GM23248 (cell line): ENCODE data around the gene TOR2A.

ENCODE experiments used
- EZH2 ChIP-seq: fragments of 200-600 bp; sonication (generic); IDR thresholded peaks from 2 replicates; pipeline ENCODE4 v1.6.1; 2018; ENCODE audit warnings: antibody characterized with exemption, mild to moderate bottlenecking; ENCODE audit not compliant: insufficient read depth, poor library complexity, severe bottlenecking
- EZH2phosphoT487 ChIP-seq: fragments of 200-600 bp; sonication (generic); IDR thresholded peaks from 2 replicates; pipeline ENCODE4 v1.6.1; 2018; ENCODE audit warnings: antibody characterized with exemption, moderate library complexity, mild to moderate bottlenecking, low read depth; ENCODE audit not compliant: insufficient read depth

DNA sequence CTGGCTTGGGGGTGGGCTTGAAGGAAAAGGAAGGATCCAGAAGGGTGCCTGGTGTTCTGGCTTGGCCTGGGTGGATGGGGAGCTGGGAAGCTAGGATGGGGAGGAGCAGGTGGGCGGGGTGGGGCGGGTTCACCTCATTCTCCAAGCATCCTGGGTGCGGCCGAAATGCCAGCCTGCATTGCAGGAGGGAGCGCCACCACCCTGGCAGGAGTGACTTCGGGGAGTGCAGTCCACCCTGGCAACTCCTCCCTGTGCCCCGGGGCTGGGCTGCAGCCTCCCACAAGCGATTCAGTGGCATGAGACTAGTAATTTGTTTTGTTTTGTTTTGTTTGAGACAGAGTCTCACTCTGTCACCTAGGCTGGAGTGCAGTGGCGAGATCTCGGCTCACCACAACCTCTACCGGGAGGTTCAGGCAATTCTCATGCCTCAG lies 13.7 kb downstream of the TOR2A start:
- TF ChIP-seq EZH2phosphoT487 = no peak
- TF ChIP-seq EZH2 = no peak
